GM12878 (cell line): ENCODE measurements around the gene NPHP1. TPM values are rescaled to one million over a fixed set of nuclear protein-coding genes. Genes with fewer than 3 reads are reported as not detected.

Experiments
- CUX1 ChIP-seq: IDR thresholded peaks from 2 replicates; pipeline ENCODE4 v1.6.1; 2012; ENCODE audit warnings: improper control_type of control experiment, low read depth, low read length; ENCODE audit not compliant: insufficient replicate concordance
- HDAC2 ChIP-seq: fragments of 200-600 bp; sonication (generic); IDR thresholded peaks from 2 replicates; pipeline ENCODE4 v1.6.1; 2017
- MAX ChIP-seq: IDR thresholded peaks from 2 replicates; pipeline ENCODE4 v1.6.1; 2012; ENCODE audit warnings: low read depth, low read length, improper control_type of control experiment
- MEF2A ChIP-seq: IDR thresholded peaks from 2 replicates; pipeline ENCODE4 v1.6.1; 2011; ENCODE audit warnings: low read depth, mild to moderate bottlenecking, low read length, moderate library complexity; ENCODE audit not compliant: insufficient read depth
- NR2C1 ChIP-seq: fragments of 450-650 bp; IDR thresholded peaks from 2 replicates; pipeline ENCODE4 v1.6.1; 2017; ENCODE audit warnings: antibody characterized with exemption, mild to moderate bottlenecking, moderate library complexity
- PKNOX1 ChIP-seq: fragments of 450-650 bp; IDR thresholded peaks from 2 replicates; pipeline ENCODE4 v1.6.1; 2016; ENCODE audit warnings: mild to moderate bottlenecking
- polyA plus RNA-seq, 11 experiments: library from polyadenylated mRNA; depleted of rRNA in 4 of 11; unstranded in 6 of 11; stranded (reverse) in 5 of 11; fragments of >200 nt; fragmentation: Nextera tagmentation in 4 of 11; fragmentation: Illumina TruSeq in 1 of 11; extraction: Ambion mirVana in 4 of 11; extraction: Trizol in 1 of 11; gene quantifications; 1 replicate in 1 of 11; 2 replicates in 10 of 11; pipeline versions ENCODE4 v1.2.1 to v1.2.3, GENCODE V29; 2011 to 2016; ENCODE audit warnings: inconsistent platforms in 2 of 11, missing spikeins in 2 of 11, low read depth in 1 of 11
- total RNA-seq, 4 experiments: library from RNA; depleted of rRNA in 3 of 4; stranded (reverse); fragments of >200 nt in 3 of 4; fragmentation: Illumina TruSeq in 1 of 4; extraction: Trizol in 1 of 4; gene quantifications; 2 replicates each; pipeline versions ENCODE4 v1.2.1 to v1.2.3, GENCODE V29; 2013 to 2021

NPHP1 gene
- total and polyA plus RNA-seq, 10 of the 15 experiments (the other 5 are each of a cell fraction or from before 2014, with no cell fraction given) = 0.23 to 3.5 (median 1.2) TPM

- TF ChIP-seq CUX1 = no peak
- no peak for TF ChIP-seq NR2C1
- no peak for TF ChIP-seq MEF2A
- TF ChIP-seq PKNOX1 = no peak
- no peak for TF ChIP-seq HDAC2
- TF ChIP-seq MAX = no peak
Measured at GRCh38 chr2:110149330-110150220, 55.2 kb downstream of the NPHP1 start (continued).
